ENCODE measurements around the gene PLXNA4.
A peak's percentile ranks its signal among the peaks of the same experiment; 100 is the strongest.

PLXNA4 gene

GRCh38 chr7:132160611-132161532 lies 415.4 kb downstream of the PLXNA4 start:
- Histone ChIP-seq H3K27ac (ENCODE audit: extremely low read depth, low read depth, low read length) (no peak overlapping the region), H3K4me3 (ENCODE audit: low read depth, low read length) (no peak overlapping the region), H3K9me3 (ENCODE audit: control insufficient read depth, insufficient read depth, low read depth, low read length) (no peaks in the 10 kb centered on the region), H3K36me3 (ENCODE audit: control insufficient read depth in 2 of 2, insufficient read depth in 1 of 2, low read length in 2 of 2) (no peaks in the 10 kb centered on the region), H3K4me1 (ENCODE audit: control insufficient read depth, insufficient read depth, low read length) (no peaks in the 10 kb centered on the region)
- TF ChIP-seq, protein P1, sequence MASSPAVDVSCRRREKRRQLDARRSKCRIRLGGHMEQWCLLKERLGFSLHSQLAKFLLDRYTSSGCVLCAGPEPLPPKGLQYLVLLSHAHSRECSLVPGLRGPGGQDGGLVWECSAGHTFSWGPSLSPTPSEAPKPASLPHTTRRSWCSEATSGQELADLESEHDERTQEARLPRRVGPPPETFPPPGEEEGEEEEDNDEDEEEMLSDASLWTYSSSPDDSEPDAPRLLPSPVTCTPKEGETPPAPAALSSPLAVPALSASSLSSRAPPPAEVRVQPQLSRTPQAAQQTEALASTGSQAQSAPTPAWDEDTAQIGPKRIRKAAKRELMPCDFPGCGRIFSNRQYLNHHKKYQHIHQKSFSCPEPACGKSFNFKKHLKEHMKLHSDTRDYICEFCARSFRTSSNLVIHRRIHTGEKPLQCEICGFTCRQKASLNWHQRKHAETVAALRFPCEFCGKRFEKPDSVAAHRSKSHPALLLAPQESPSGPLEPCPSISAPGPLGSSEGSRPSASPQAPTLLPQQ (tag by site-specific recombination; IDR thresholded peaks at IDR 0.05): peak; percentile 29; the same call in 1 of the 2 replicates
- TF ChIP-seq ZNF76 (tag by site-specific recombination; IDR thresholded peaks at IDR 0.05; ENCODE audit: borderline replicate concordance, low read depth) (no peak), ZNF341 (tag by site-specific recombination; IDR thresholded peaks at IDR 0.05; ENCODE audit: low read depth) (peak; percentile 28; the same call in 1 of the 2 replicates)
- CTCF ChIA-PET: interaction anchor here (0.5 to 1.2 kb wide), 5 partner anchors 21 to 340 kb away, joined by 3 read pairs; no protein-coding TSS in a partner anchor
- POLR2A ChIA-PET: no interaction called here

DNA sequence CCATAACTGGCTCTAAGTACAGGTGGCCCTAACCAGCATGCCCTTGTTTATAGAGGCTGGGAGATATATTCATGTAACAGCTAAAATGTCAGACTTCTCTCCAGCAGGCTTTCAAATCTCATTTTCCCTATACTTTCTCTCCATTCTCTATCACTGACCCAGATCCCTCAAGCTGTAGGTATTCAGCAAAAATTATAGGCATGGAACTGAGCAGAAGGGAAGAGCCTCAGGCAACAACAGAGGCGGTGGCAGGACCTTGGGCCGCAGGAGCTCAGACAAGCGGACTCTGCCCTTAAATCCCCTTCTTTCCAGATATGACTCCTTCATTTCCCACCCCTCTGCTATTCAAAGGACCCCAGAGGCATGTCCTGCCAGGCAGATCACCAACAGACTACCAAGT lies 417.4 kb downstream of the PLXNA4 start:
- ChIA-PET POLR2A (no interaction called here), CTCF (no interaction called here)
- no peak overlapping the region for H3K27ac ChIP-seq (ENCODE audit: extremely low read depth, low read depth, low read length)
- no peaks in the 10 kb centered on the region for H3K4me1 ChIP-seq (ENCODE audit: control insufficient read depth, insufficient read depth, low read length)
- no peaks in the 10 kb centered on the region for H3K9me3 ChIP-seq (ENCODE audit: control insufficient read depth, insufficient read depth, low read depth, low read length)
- no peak overlapping the region for H3K4me3 ChIP-seq (ENCODE audit: low read depth, low read length)
- H3K36me3 ChIP-seq (ENCODE audit: control insufficient read depth in 2 of 2, insufficient read depth in 1 of 2, low read length in 2 of 2): no peaks in the 10 kb centered on the region
- TF ChIP-seq ZNF175 (tag by site-specific recombination; IDR thresholded peaks at IDR 0.05): no peak
- no peak for TF ChIP-seq SALL2 (tag by site-specific recombination; IDR thresholded peaks at IDR 0.05; ENCODE audit: borderline replicate concordance)
- TF ChIP-seq, protein P2, sequence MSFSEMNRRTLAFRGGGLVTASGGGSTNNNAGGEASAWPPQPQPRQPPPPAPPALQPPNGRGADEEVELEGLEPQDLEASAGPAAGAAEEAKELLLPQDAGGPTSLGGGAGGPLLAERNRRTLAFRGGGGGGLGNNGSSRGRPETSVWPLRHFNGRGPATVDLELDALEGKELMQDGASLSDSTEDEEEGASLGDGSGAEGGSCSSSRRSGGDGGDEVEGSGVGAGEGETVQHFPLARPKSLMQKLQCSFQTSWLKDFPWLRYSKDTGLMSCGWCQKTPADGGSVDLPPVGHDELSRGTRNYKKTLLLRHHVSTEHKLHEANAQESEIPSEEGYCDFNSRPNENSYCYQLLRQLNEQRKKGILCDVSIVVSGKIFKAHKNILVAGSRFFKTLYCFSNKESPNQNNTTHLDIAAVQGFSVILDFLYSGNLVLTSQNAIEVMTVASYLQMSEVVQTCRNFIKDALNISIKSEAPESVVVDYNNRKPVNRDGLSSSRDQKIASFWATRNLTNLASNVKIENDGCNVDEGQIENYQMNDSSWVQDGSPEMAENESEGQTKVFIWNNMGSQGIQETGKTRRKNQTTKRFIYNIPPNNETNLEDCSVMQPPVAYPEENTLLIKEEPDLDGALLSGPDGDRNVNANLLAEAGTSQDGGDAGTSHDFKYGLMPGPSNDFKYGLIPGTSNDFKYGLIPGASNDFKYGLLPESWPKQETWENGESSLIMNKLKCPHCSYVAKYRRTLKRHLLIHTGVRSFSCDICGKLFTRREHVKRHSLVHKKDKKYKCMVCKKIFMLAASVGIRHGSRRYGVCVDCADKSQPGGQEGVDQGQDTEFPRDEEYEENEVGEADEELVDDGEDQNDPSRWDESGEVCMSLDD (tag by site-specific recombination; IDR thresholded peaks at IDR 0.05): no peak
- no peak for TF ChIP-seq ZNF114 (tag by site-specific recombination; IDR thresholded peaks at IDR 0.05)
- TF ChIP-seq REPIN1 (tag by site-specific recombination; IDR thresholded peaks at IDR 0.05; ENCODE audit: low read depth): no peak
- no peak for TF ChIP-seq ZBTB8A (tag by site-specific recombination; IDR thresholded peaks at IDR 0.05)
- TF ChIP-seq ZNF514 (tag by site-specific recombination; IDR thresholded peaks at IDR 0.05): no peak
- no peak for TF ChIP-seq ZNF138 (tag by site-specific recombination; IDR thresholded peaks at IDR 0.05; ENCODE audit: borderline replicate concordance)
- TF ChIP-seq BCL6B (tag by site-specific recombination; IDR thresholded peaks at IDR 0.05): no peak
- no peak for TF ChIP-seq RBAK (tag by site-specific recombination; IDR thresholded peaks at IDR 0.05)
- no peak for TF ChIP-seq ZNF23 (tag by site-specific recombination; IDR thresholded peaks at IDR 0.05; ENCODE audit: borderline replicate concordance)
- no peak for TF ChIP-seq ZNF48 (tag by site-specific recombination; IDR thresholded peaks at IDR 0.05)

GRCh38 chr7:132158166-132158565 lies 418.1 kb downstream of the PLXNA4 start:
- ChIA-PET CTCF (no interaction called here), POLR2A (no interaction called here)
- H3K36me3 ChIP-seq (ENCODE audit: control insufficient read depth in 2 of 2, insufficient read depth in 1 of 2, low read length in 2 of 2): no peaks in the 10 kb centered on the region
- H3K9me3 ChIP-seq (ENCODE audit: control insufficient read depth, insufficient read depth, low read depth, low read length): no peaks in the 10 kb centered on the region
- no peak overlapping the region for H3K4me3 ChIP-seq (ENCODE audit: low read depth, low read length)
- no peak overlapping the region for H3K27ac ChIP-seq (ENCODE audit: extremely low read depth, low read depth, low read length)
- H3K4me1 ChIP-seq (ENCODE audit: control insufficient read depth, insufficient read depth, low read length): no peaks in the 10 kb centered on the region
- TF ChIP-seq ZNF274 (IDR thresholded peaks at IDR 0.05; ENCODE audit: low read length): no peak
- TF ChIP-seq ZNF274 (tag by site-specific recombination; IDR thresholded peaks at IDR 0.05; ENCODE audit: borderline replicate concordance): no peak
- TF ChIP-seq SETDB1 (IDR thresholded peaks at IDR 0.05; ENCODE audit: insufficient read length, low read length): no peak
- no peak for TF ChIP-seq KLF8 (tag by site-specific recombination; IDR thresholded peaks at IDR 0.05)
- TF ChIP-seq, protein P3, sequence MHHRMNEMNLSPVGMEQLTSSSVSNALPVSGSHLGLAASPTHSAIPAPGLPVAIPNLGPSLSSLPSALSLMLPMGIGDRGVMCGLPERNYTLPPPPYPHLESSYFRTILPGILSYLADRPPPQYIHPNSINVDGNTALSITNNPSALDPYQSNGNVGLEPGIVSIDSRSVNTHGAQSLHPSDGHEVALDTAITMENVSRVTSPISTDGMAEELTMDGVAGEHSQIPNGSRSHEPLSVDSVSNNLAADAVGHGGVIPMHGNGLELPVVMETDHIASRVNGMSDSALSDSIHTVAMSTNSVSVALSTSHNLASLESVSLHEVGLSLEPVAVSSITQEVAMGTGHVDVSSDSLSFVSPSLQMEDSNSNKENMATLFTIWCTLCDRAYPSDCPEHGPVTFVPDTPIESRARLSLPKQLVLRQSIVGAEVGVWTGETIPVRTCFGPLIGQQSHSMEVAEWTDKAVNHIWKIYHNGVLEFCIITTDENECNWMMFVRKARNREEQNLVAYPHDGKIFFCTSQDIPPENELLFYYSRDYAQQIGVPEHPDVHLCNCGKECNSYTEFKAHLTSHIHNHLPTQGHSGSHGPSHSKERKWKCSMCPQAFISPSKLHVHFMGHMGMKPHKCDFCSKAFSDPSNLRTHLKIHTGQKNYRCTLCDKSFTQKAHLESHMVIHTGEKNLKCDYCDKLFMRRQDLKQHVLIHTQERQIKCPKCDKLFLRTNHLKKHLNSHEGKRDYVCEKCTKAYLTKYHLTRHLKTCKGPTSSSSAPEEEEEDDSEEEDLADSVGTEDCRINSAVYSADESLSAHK (tag by site-specific recombination; IDR thresholded peaks at IDR 0.05): no peak

All from HEK293 (cell line).